Naive B cell (primary cell): ENCODE results near the gene ZNF428. TPM values are rescaled to one million over a fixed set of nuclear protein-coding genes. Genes with fewer than 3 reads are reported as not detected.
"Not testable (repeated sequence)": the region's sequence is repeated elsewhere in the genome, so short reads cannot be mapped to it uniquely, and the experiment has no call there.

Experiments
- ATAC-seq, 2 donors: fragments of 150-1000 bp; cut with Tn5 transposase; 2 replicates each; pipeline ENCODE4 v1.10.0; 2021; ENCODE audit warnings: low read depth in 2 of 2, mild to moderate bottlenecking in 2 of 2, moderate library complexity in 2 of 2
- DNase-seq: peaks from one replicate; pipeline ENCODE4 v3.0.0; 2022
- H3K27ac Mint-ChIP-seq, 6 donors: one replicate each; pipeline ENCODE4 v1.8.0; 2020 to 2022; ENCODE audit warnings: mild to moderate bottlenecking in 6 of 6, mixed read lengths in 6 of 6, moderate library complexity in 5 of 6, inconsistent platforms in 2 of 6
- H3K27me3 Mint-ChIP-seq, 3 donors: one replicate each; pipeline ENCODE4 v1.8.0; 2021 to 2022; ENCODE audit warnings: mixed read lengths in 3 of 3, mild to moderate bottlenecking in 1 of 3
- H3K36me3 Mint-ChIP-seq, 2 donors: one replicate each; pipeline ENCODE4 v1.8.0; 2020 to 2022; ENCODE audit warnings: mixed read lengths in 2 of 2, inconsistent platforms in 1 of 2, mild to moderate bottlenecking in 1 of 2
- H3K4me1 Mint-ChIP-seq, 3 donors: one replicate each; pipeline ENCODE4 v1.8.0; 2020 to 2022; ENCODE audit warnings: mixed read lengths in 3 of 3, inconsistent platforms in 1 of 3, mild to moderate bottlenecking in 1 of 3, moderate library complexity in 1 of 3
- H3K4me3 Mint-ChIP-seq, 8 donors: one replicate each; pipeline ENCODE4 v1.8.0; 2020 to 2022; ENCODE audit warnings: mild to moderate bottlenecking in 8 of 8, mixed read lengths in 8 of 8, moderate library complexity in 8 of 8, inconsistent platforms in 2 of 8
- H3K9me3 Mint-ChIP-seq, 7 donors: one replicate each; pipeline ENCODE4 v1.8.0; 2020 to 2022; ENCODE audit warnings: mixed read lengths in 7 of 7, mild to moderate bottlenecking in 5 of 7, inconsistent platforms in 2 of 7, moderate library complexity in 1 of 7
- polyA plus RNA-seq, 6 donors: library from polyadenylated mRNA; unstranded; fragments of 300-500 nt; fragmentation: Illumina TruSeq; gene quantifications; one replicate each; pipeline ENCODE4 v1.2.3, GENCODE V29; 2021; ENCODE audit warnings: low read depth in 6 of 6

ZNF428 gene
- polyA plus RNA-seq, 6 donors from 2014 or later = 8.2 to 18.4 (median 11.1) TPM

- no peaks in the 10 kb centered on the region for H3K9me3 Mint-ChIP-seq
- ATAC-seq (no peak), DNase-seq (no peak)
- H3K36me3 Mint-ChIP-seq = no peaks in the 10 kb centered on the region
- peaks cover 43 to 60% (median 56%) of the 10 kb centered on the region in 3 donors for H3K4me1 Mint-ChIP-seq
- H3K27ac Mint-ChIP-seq = peak overlapping the region in 4 of 6 donors; percentile 62 to 96 (median 76)
- H3K4me3 Mint-ChIP-seq = peak overlapping the region in 1 of 8 donors; percentile 29
- no peaks in the 10 kb centered on the region for H3K27me3 Mint-ChIP-seq
Observed at GRCh38 chr19:43591904-43592772, 27.3 kb downstream of the ZNF428 start.

- Mint-ChIP-seq H3K27me3 (no peaks in the 10 kb centered on the region), H3K4me1 (peaks cover 39 to 59% (median 55%) of the 10 kb centered on the region in 3 donors), H3K4me3 (peak overlapping the region in 5 of 8 donors; percentile 23 to 52 (median 45)), H3K27ac (peak overlapping the region; percentile 57 to 92 (median 86)), H3K9me3 (no peaks in the 10 kb centered on the region), H3K36me3 (peaks cover 0 to 8% of the 10 kb centered on the region in 2 donors)
- peak; percentile 25 for DNase-seq
- ATAC-seq = peak; percentile 80
Observed at GRCh38 chr19:43589678-43590077, 29.8 kb downstream of the ZNF428 start.

- ATAC-seq = no peak
- H3K4me1 Mint-ChIP-seq = peaks cover 42 to 63% (median 59%) of the 10 kb centered on the region in 3 donors
- peaks cover 0 to 8% of the 10 kb centered on the region in 2 donors for H3K36me3 Mint-ChIP-seq
- peak overlapping the region in 4 of 6 donors; percentile 86 to 92 (median 88) for H3K27ac Mint-ChIP-seq
- DNase-seq = no peak
- peak overlapping the region in 4 of 8 donors; percentile 23 to 52 (median 46) for H3K4me3 Mint-ChIP-seq
- H3K9me3 Mint-ChIP-seq = no peaks in the 10 kb centered on the region
- H3K27me3 Mint-ChIP-seq = no peaks in the 10 kb centered on the region
Observed at GRCh38 chr19:43589277-43589676, 30.2 kb downstream of the ZNF428 start.

- H3K27me3 Mint-ChIP-seq, ATAC-seq, H3K9me3 Mint-ChIP-seq, DNase-seq, H3K36me3 Mint-ChIP-seq, H3K4me3 Mint-ChIP-seq: not testable (repeated sequence)
- H3K4me1 Mint-ChIP-seq = peaks cover 31 to 70% (median 55%) of the 10 kb centered on the region in 3 donors
- peak overlapping the region in 1 of 6 donors; percentile 11 for H3K27ac Mint-ChIP-seq
Observed at GRCh38 chr19:43587029-43587428, 32.4 kb downstream of the ZNF428 start.

GRCh38 chr19:43586346-43586745, 33.1 kb downstream of the ZNF428 start:
- no peaks in the 10 kb centered on the region for H3K9me3 Mint-ChIP-seq
- H3K27me3 Mint-ChIP-seq = no peaks in the 10 kb centered on the region
- peak overlapping the region in 2 of 8 donors; percentile 14 to 66 for H3K4me3 Mint-ChIP-seq
- peaks cover 0 to 8% of the 10 kb centered on the region in 2 donors for H3K36me3 Mint-ChIP-seq
- peaks cover 37 to 77% (median 62%) of the 10 kb centered on the region in 3 donors for H3K4me1 Mint-ChIP-seq
- ATAC-seq (no peak), DNase-seq (no peak)
- H3K27ac Mint-ChIP-seq = peak overlapping the region in 3 of 6 donors; percentile 10 to 69 (median 25)

- Mint-ChIP-seq H3K27me3 (no peaks in the 10 kb centered on the region), H3K27ac (peak overlapping the region; percentile 63 to 92 (median 89)), H3K9me3 (no peaks in the 10 kb centered on the region), H3K4me1 (peaks cover 36 to 70% (median 52%) of the 10 kb centered on the region in 3 donors), H3K36me3 (peaks cover 0 to 8% of the 10 kb centered on the region in 2 donors), H3K4me3 (peak overlapping the region; percentile 26 to 62 (median 44))
- no peak for DNase-seq
- no peak for ATAC-seq
Observed at GRCh38 chr19:43584484-43584883, 34.9 kb downstream of the ZNF428 start.

GRCh38 chr19:43582495-43582894, 36.9 kb downstream of the ZNF428 start:
- peaks cover 0 to 8% of the 10 kb centered on the region in 2 donors for H3K36me3 Mint-ChIP-seq
- ATAC-seq (no peak), DNase-seq (no peak)
- peaks cover 43 to 70% (median 56%) of the 10 kb centered on the region in 3 donors for H3K4me1 Mint-ChIP-seq
- no peaks in the 10 kb centered on the region for H3K27me3 Mint-ChIP-seq
- H3K9me3 Mint-ChIP-seq = no peaks in the 10 kb centered on the region
- peak overlapping the region in 2 of 8 donors; percentile 37 to 65 for H3K4me3 Mint-ChIP-seq
- H3K27ac Mint-ChIP-seq = peak overlapping the region in 1 of 6 donors; percentile 7

- peaks cover 0 to 6% of the 10 kb centered on the region in 2 donors for H3K36me3 Mint-ChIP-seq
- H3K4me3 Mint-ChIP-seq = peak overlapping the region in 3 of 8 donors; percentile 56 to 71 (median 64)
- no peaks in the 10 kb centered on the region for H3K27me3 Mint-ChIP-seq
- DNase-seq = no peak
- H3K9me3 Mint-ChIP-seq = no peaks in the 10 kb centered on the region
- peak overlapping the region in 3 of 6 donors; percentile 27 to 90 (median 75) for H3K27ac Mint-ChIP-seq
- peaks cover 49 to 68% (median 57%) of the 10 kb centered on the region in 3 donors for H3K4me1 Mint-ChIP-seq
- no peak for ATAC-seq
Observed at GRCh38 chr19:43581467-43581866, 38.0 kb downstream of the ZNF428 start.

GRCh38 chr19:43578787-43579186, 40.6 kb downstream of the ZNF428 start:
- Mint-ChIP-seq H3K27me3 (no peaks in the 10 kb centered on the region), H3K4me1 (peaks cover 42 to 62% (median 47%) of the 10 kb centered on the region in 3 donors), H3K9me3 (no peaks in the 10 kb centered on the region), H3K36me3 (no peaks in the 10 kb centered on the region), H3K27ac (peak overlapping the region in 5 of 6 donors; percentile 29 to 75 (median 65)), H3K4me3 (peak overlapping the region; percentile 38 to 90 (median 76))
- no peak for ATAC-seq
- no peak for DNase-seq

GRCh38 chr19:43575955-43576878, 43.2 kb downstream of the ZNF428 start:
- H3K9me3 Mint-ChIP-seq = no peaks in the 10 kb centered on the region
- H3K36me3 Mint-ChIP-seq = peaks cover 0 to 8% of the 10 kb centered on the region in 2 donors
- H3K27ac Mint-ChIP-seq = peak overlapping the region; percentile 65 to 99 (median 98)
- H3K27me3 Mint-ChIP-seq = no peaks in the 10 kb centered on the region
- DNase-seq (no peak), ATAC-seq (peak in 1 of 2 donors; percentile 1)
- H3K4me3 Mint-ChIP-seq = peak overlapping the region; percentile 61 to 99 (median 82)
- peaks cover 46 to 58% (median 47%) of the 10 kb centered on the region in 3 donors for H3K4me1 Mint-ChIP-seq

- H3K4me3 Mint-ChIP-seq = peak within 1 kb of the TSS; percentile 97 to 99 (median 98)
- peaks cover 49 to 65% (median 55%) of the 10 kb centered on the region in 3 donors for H3K4me1 Mint-ChIP-seq
- H3K27me3 Mint-ChIP-seq = no peaks in the 10 kb centered on the region
Observed at GRCh38 chr19:43575156-43575950, 44.1 kb downstream of the ZNF428 start, which contains the start of the genes PINLYP and XRCC1. Gene PINLYP (plus strand): TSS chr19:43575801. CDS start chr19:43577192, 1,391 bp downstream. Gene XRCC1 (minus strand): TSS chr19:43575527. CDS start chr19:43575458, 69 bp downstream.

More at GRCh38 chr19:43575156-43575950, 44.1 kb downstream of the ZNF428 start, which contains the start of the genes PINLYP and XRCC1:
- ATAC-seq = peak; percentile 98 to 99
- peaks cover 0 to 8% of the 10 kb centered on the region in 2 donors for H3K36me3 Mint-ChIP-seq
- DNase-seq = peak; percentile 94
- peak within 1 kb of the TSS; percentile 97 to 99 (median 98) for H3K27ac Mint-ChIP-seq
- H3K9me3 Mint-ChIP-seq = no peaks in the 10 kb centered on the region
